ENCODE data around the gene CALHM1. TPM values are rescaled to one million over a fixed set of nuclear protein-coding genes. Genes with fewer than 3 reads are reported as not detected.

The CALHM1 gene
- total and polyA plus RNA-seq, 2 of the 8 experiments (the other 6 are each of a cell fraction or from before 2014, with no cell fraction given): 0.29 to 0.34 TPM

DNA sequence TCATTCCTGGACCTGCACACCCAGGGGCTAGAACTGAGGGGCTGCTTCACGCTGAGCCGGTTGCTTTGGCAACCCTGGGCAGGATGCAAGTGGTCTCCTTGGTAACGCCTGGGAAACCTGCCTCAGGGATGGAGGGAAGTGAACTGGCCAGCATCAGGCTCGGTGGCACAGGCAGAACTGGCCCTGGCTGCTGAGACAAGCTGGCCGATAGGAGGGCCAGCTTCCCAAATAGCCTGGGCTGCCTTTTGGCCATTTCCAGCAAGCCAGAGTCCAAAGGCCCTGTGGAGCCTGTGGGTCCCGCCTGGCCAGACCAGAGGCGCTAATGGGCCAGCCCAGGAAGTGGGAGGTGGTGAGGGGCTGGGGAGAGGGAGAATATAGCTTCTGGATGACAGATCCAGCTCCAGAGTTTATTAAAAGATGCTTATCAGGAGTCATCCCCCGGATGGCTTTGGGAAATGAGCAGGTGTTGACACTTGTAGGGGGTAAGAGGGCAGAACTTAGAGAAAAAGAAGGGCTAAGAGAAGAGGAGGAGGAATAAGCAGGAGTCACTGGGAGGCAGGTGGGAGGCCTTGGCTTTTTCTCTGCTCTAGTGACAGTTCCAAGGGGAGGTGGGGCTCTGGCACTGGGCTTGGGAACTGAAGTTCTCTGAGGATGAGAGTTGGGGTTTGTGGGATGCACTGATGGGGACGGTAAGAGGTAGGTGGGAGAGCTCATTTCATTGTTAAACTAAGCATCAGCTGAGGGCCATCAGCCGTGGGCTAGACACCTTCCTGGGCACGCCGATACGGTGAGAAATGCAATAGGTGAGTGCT is 44.4 kb upstream of the CALHM1 start:
- H3K27ac ChIP-seq (ENCODE audit: low read depth, low read length): no peak overlapping the region
- WGBS, 2 experiments (ENCODE audit: extremely low coverage in 1 of 2, insufficient coverage in 1 of 2, insufficient read length in 1 of 2, insufficient replicate concordance in 2 of 2, low coverage in 1 of 2, low lambda C conversion rate in 2 of 2, missing lambda C conversion rate in 1 of 2): 85% methylated on average over 13 of the region's 13 CpGs; no CpG with 5 or more reads in 1 of the 2 experiments
- no peak overlapping the region for H3K14ac ChIP-seq (ENCODE audit: insufficient read length)
- no peak overlapping the region for H3K4ac ChIP-seq (replicated peaks; ENCODE audit: insufficient read length, low read depth, low read length)
- H3K36me3 ChIP-seq (ENCODE audit: control insufficient read depth in 2 of 4, insufficient read depth in 4 of 4, low read length in 3 of 4): no peaks in the 10 kb centered on the region
- no peaks in the 10 kb centered on the region for H3K23me2 ChIP-seq (ENCODE audit: low read depth, low read length)
- H2BK120ac ChIP-seq (replicated peaks; ENCODE audit: low read depth, low read length): no peak overlapping the region
- H3K18ac ChIP-seq (ENCODE audit: extremely low read depth, low read length): no peak overlapping the region
- no peak overlapping the region for H4K5ac ChIP-seq (ENCODE audit: insufficient read length, low read depth, low read length)
- no peak overlapping the region for H3K4me2 ChIP-seq (ENCODE audit: insufficient read depth in 1 of 2, low read depth in 2 of 2, low read length in 2 of 2)
- no peaks in the 10 kb centered on the region; a peak in 1 of 7 replicates for H3K27me3 ChIP-seq (replicated peaks in 1 of 4; ENCODE audit: control insufficient read depth in 3 of 4, extremely low read depth in 1 of 4, insufficient read depth in 3 of 4, low read length in 3 of 4)
- TF ChIP-seq, protein P1, sequence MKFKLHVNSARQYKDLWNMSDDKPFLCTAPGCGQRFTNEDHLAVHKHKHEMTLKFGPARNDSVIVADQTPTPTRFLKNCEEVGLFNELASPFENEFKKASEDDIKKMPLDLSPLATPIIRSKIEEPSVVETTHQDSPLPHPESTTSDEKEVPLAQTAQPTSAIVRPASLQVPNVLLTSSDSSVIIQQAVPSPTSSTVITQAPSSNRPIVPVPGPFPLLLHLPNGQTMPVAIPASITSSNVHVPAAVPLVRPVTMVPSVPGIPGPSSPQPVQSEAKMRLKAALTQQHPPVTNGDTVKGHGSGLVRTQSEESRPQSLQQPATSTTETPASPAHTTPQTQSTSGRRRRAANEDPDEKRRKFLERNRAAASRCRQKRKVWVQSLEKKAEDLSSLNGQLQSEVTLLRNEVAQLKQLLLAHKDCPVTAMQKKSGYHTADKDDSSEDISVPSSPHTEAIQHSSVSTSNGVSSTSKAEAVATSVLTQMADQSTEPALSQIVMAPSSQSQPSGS (IDR thresholded peaks at IDR 0.05; ENCODE audit: low read length): no peak
- no peak for TF ChIP-seq POU5F1 (IDR thresholded peaks at IDR 0.05; ENCODE audit: low read depth, low read length)
- TF ChIP-seq, protein P2, sequence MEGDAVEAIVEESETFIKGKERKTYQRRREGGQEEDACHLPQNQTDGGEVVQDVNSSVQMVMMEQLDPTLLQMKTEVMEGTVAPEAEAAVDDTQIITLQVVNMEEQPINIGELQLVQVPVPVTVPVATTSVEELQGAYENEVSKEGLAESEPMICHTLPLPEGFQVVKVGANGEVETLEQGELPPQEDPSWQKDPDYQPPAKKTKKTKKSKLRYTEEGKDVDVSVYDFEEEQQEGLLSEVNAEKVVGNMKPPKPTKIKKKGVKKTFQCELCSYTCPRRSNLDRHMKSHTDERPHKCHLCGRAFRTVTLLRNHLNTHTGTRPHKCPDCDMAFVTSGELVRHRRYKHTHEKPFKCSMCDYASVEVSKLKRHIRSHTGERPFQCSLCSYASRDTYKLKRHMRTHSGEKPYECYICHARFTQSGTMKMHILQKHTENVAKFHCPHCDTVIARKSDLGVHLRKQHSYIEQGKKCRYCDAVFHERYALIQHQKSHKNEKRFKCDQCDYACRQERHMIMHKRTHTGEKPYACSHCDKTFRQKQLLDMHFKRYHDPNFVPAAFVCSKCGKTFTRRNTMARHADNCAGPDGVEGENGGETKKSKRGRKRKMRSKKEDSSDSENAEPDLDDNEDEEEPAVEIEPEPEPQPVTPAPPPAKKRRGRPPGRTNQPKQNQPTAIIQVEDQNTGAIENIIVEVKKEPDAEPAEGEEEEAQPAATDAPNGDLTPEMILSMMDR (IDR thresholded peaks at IDR 0.05; ENCODE audit: control extremely low read depth in 1 of 3, insufficient read depth in 1 of 3, low read depth in 1 of 3, low read length in 3 of 3): no peak
- TF ChIP-seq KDM5A (IDR thresholded peaks at IDR 0.05; ENCODE audit: low read length): no peak
- no peak overlapping the region for H4K91ac ChIP-seq (replicated peaks; ENCODE audit: insufficient read length, low read length)
- H3K4me3 ChIP-seq (ENCODE audit: extremely low read depth in 1 of 4, insufficient read depth in 2 of 4, low read depth in 3 of 4, low read length in 4 of 4): no peak overlapping the region
- ChIA-PET POLR2A (ENCODE audit: partially characterized antibody) (no interaction called here), CTCF (ENCODE audit: partially characterized antibody) (interaction anchor here (0.8 to 5.4 kb wide), 8 partner anchors 12 to 96 kb away, joined by 3 to 37 read pairs (median 4); no protein-coding TSS in a partner anchor)
- no peak overlapping the region for H2AFZ ChIP-seq (ENCODE audit: low read length)
- H2BK15ac ChIP-seq (ENCODE audit: low read length): no peak overlapping the region
- DNase-seq (ENCODE audit: low read depth in 1 of 2, low spot score in 2 of 2) (no peak), FAIRE-seq (no peak)
- no peak overlapping the region for H4K8ac ChIP-seq (ENCODE audit: extremely low read depth, insufficient read depth, low read length)
- no peak overlapping the region for H3K56ac ChIP-seq (replicated peaks; ENCODE audit: insufficient read length, low read depth, low read length)
- no peak overlapping the region for H2AK5ac ChIP-seq (ENCODE audit: low read depth, low read length)
- no peak overlapping the region for H2BK12ac ChIP-seq (ENCODE audit: low read depth, low read length)
- no peaks in the 10 kb centered on the region for H4K20me1 ChIP-seq (replicated peaks in 1 of 2; ENCODE audit: control insufficient read depth in 1 of 2, insufficient read depth in 2 of 2, low read length in 2 of 2)
- no peaks in the 10 kb centered on the region for H3K9me3 ChIP-seq (ENCODE audit: insufficient read depth in 2 of 2, low read depth in 1 of 2, low read length in 1 of 2)
- H3K23ac ChIP-seq (ENCODE audit: insufficient read length): no peak overlapping the region
- H3K9ac ChIP-seq (replicated peaks in 1 of 4; ENCODE audit: extremely low read depth in 1 of 4, low read depth in 3 of 4, low read length in 3 of 4): no peak overlapping the region
- no peaks in the 10 kb centered on the region for H3K79me2 ChIP-seq (ENCODE audit: control insufficient read depth in 1 of 2, insufficient read depth in 2 of 2, low read length in 2 of 2)
- no peak overlapping the region for H2BK20ac ChIP-seq (ENCODE audit: low read length)
- H3K4me1 ChIP-seq (replicated peaks in 1 of 4; ENCODE audit: control insufficient read depth in 3 of 4, insufficient read depth in 4 of 4, low read length in 3 of 4): no peaks in the 10 kb centered on the region; a peak in 2 of 7 replicates
- no peak overlapping the region for H2BK5ac ChIP-seq (ENCODE audit: low read depth, low read length)
- no peaks in the 10 kb centered on the region for H3K79me1 ChIP-seq (ENCODE audit: low read depth, low read length)

Measured in H1 (cell line).